GM12878 (cell line): ENCODE results near the gene CCNI. TPM values are rescaled to one million over a fixed set of nuclear protein-coding genes. Genes with fewer than 3 reads are reported as not detected.

Source experiments
- ATAC-seq: fragments of 200-7000 bp; cut with Tn5 transposase; 3 replicates; pipeline ENCODE4 v1.9.1; 2020; ENCODE audit warnings: mild to moderate bottlenecking, moderate library complexity
- BruUV-seq: library from RNA; stranded (reverse); fragments of 400-500 nt; replicated peaks from 2 replicates; lab custom pipeline; 2021; lab: Mats Ljungman, UMichigan
- CTCF ChIA-PET: fragments of 300-600 bp; sonication (Branson Sonifier 250); formaldehyde crosslinking; extraction: SDS; loops from one replicate; lab custom pipeline; 2021; ENCODE audit warnings: inconsistent platforms; lab: Yijun Ruan, JAX
- POLR2A ChIA-PET: fragments of 350-600 bp; formaldehyde crosslinking; extraction: SDS; loops from one replicate; lab custom pipeline; 2021; ENCODE audit warnings: inconsistent platforms; lab: Charles Lee
- RAD21 ChIA-PET: fragments of 300-600 bp; sonication (Branson Sonifier 250); formaldehyde crosslinking; loops from one replicate; lab custom pipeline; 2023; ENCODE audit warnings: antibody characterized with exemption; ENCODE audit not compliant: unreplicated experiment; lab: Charles Lee
- SMC1A ChIA-PET: fragments of 300-600 bp; sonication (Branson Sonifier 250); formaldehyde crosslinking; loops from one replicate; lab custom pipeline; 2023; ENCODE audit not compliant: unreplicated experiment, uncharacterized antibody; lab: Charles Lee
- DNase-seq: peaks from one replicate; pipeline ENCODE4 v3.0.0-alpha.2; 2011; ENCODE audit warnings: low read depth, low spot score
- FAIRE-seq: peaks from 3 replicates; lab custom pipeline; 2011; peaks lifted over from hg19 to GRCh38; lab: Jason Lieb, UNC
- H2AFZ ChIP-seq: 2 replicates; pipeline ENCODE4 v1.6.0; 2011; ENCODE audit warnings: low read depth, low read length, control low read depth; ENCODE audit not compliant: control insufficient read depth
- H3K27ac ChIP-seq: 2 replicates; pipeline ENCODE4 v1.5.1; 2011; ENCODE audit warnings: control low read depth; ENCODE audit not compliant: control insufficient read depth, insufficient read depth
- H3K27me3 ChIP-seq, 2 experiments: replicated peaks in 1 of 2; 2 replicates each; pipeline versions ENCODE4 v1.6.0 to v1.6.1; 2011; ENCODE audit warnings: low read length in 1 of 2; ENCODE audit not compliant: control insufficient read depth in 2 of 2, insufficient read depth in 2 of 2
- H3K36me3 ChIP-seq, 2 experiments: 2 replicates each; pipeline ENCODE4 v1.5.1; 2011; ENCODE audit warnings: low read length in 1 of 2; ENCODE audit not compliant: control insufficient read depth in 2 of 2, insufficient read depth in 2 of 2
- H3K4me1 ChIP-seq: 2 replicates; pipeline ENCODE4 v1.6.1; 2011; ENCODE audit warnings: mild to moderate bottlenecking, low read length, moderate library complexity, mixed read lengths; ENCODE audit not compliant: control insufficient read depth, insufficient read depth
- H3K4me2 ChIP-seq: 2 replicates; pipeline ENCODE4 v1.6.0; 2011; ENCODE audit warnings: control low read depth; ENCODE audit not compliant: control insufficient read depth, insufficient read depth
- H3K4me3 ChIP-seq: fragments of 200-600 bp; sonication (generic); 2 replicates; pipeline ENCODE4 v1.5.1; 2016
- H3K79me2 ChIP-seq: 2 replicates; pipeline ENCODE4 v1.6.0; 2011; ENCODE audit warnings: low read length; ENCODE audit not compliant: control insufficient read depth, insufficient read depth
- H3K9ac ChIP-seq: 2 replicates; pipeline ENCODE4 v1.8.0; 2011; ENCODE audit warnings: low read length, control low read depth, mixed read lengths; ENCODE audit not compliant: control insufficient read depth, insufficient read depth
- H3K9me3 ChIP-seq: replicated peaks from 3 replicates; pipeline ENCODE4 v1.5.1; 2011; ENCODE audit warnings: mild to moderate bottlenecking, low read length; ENCODE audit not compliant: control insufficient read depth, insufficient read depth
- H4K20me1 ChIP-seq: 2 replicates; pipeline ENCODE4 v1.6.0; 2011; ENCODE audit not compliant: control insufficient read depth, insufficient read depth
- BCL11A ChIP-seq: IDR thresholded peaks from 2 replicates; pipeline ENCODE4 v1.6.1; 2011; ENCODE audit warnings: low read depth, low read length
- BHLHE40 ChIP-seq, 2 experiments: fragments of 450-650 bp in 1 of 2; IDR thresholded peaks; 2 replicates each; pipeline ENCODE4 v1.6.1; 2011 to 2017; ENCODE audit warnings: low read depth in 2 of 2, borderline replicate concordance in 1 of 2, improper control_type of control experiment in 1 of 2, low read length in 1 of 2, mild to moderate bottlenecking in 1 of 2
- CBFB ChIP-seq: IDR thresholded peaks from 2 replicates; pipeline ENCODE4 v1.6.1; 2016; ENCODE audit warnings: antibody characterized with exemption, low read depth
- CBX5 ChIP-seq: sonication (generic); IDR thresholded peaks from 2 replicates; pipeline ENCODE4 v1.6.1; 2016; ENCODE audit warnings: low read depth, moderate library complexity, mild to moderate bottlenecking, inconsistent platforms
- EGR1 ChIP-seq, 2 experiments: IDR thresholded peaks; 1 replicate in 1 of 2; 2 replicates in 1 of 2; pipeline ENCODE4 v1.6.1; 2011 to 2012; ENCODE audit warnings: low read depth in 2 of 2, low read length in 2 of 2, borderline replicate concordance in 1 of 2, mild to moderate bottlenecking in 1 of 2, moderate library complexity in 1 of 2
- GABPA ChIP-seq: IDR thresholded peaks from 2 replicates; pipeline ENCODE4 v1.6.1; 2014; ENCODE audit warnings: antibody characterized with exemption, low read depth, mild to moderate bottlenecking, inconsistent platforms
- MAX ChIP-seq: IDR thresholded peaks from 2 replicates; pipeline ENCODE4 v1.6.1; 2012; ENCODE audit warnings: low read depth, low read length, improper control_type of control experiment
- NR2C1 ChIP-seq: fragments of 450-650 bp; IDR thresholded peaks from 2 replicates; pipeline ENCODE4 v1.6.1; 2017; ENCODE audit warnings: antibody characterized with exemption, mild to moderate bottlenecking, moderate library complexity
- RUNX3 ChIP-seq: IDR thresholded peaks from 2 replicates; pipeline ENCODE4 v1.6.1; 2012; ENCODE audit warnings: low read length, inconsistent platforms
- TAF1 ChIP-seq: IDR thresholded peaks from 2 replicates; pipeline ENCODE4 v1.6.1; 2011; ENCODE audit warnings: mild to moderate bottlenecking, low read depth, low read length, borderline replicate concordance
- ZNF207 ChIP-seq: fragments of 450-650 bp; IDR thresholded peaks from 2 replicates; pipeline ENCODE4 v1.6.1; 2014; ENCODE audit warnings: antibody characterized with exemption, mild to moderate bottlenecking, borderline replicate concordance
- ZNF622 ChIP-seq: fragments of 450-650 bp; IDR thresholded peaks from 2 replicates; pipeline ENCODE4 v1.6.1; 2017; ENCODE audit warnings: mild to moderate bottlenecking, inconsistent platforms
- WGBS: methylation state at CpG from one replicate; pipeline ENCODE4 v1.1.6; 2016; ENCODE audit warnings: low lambda C conversion rate; ENCODE audit not compliant: insufficient replicate concordance, insufficient coverage; ENCODE audit errors: missing lambda C conversion rate; 5-methylcytosine and 5-hydroxymethylcytosine counted together
- in situ Hi-C: fragments of 300-500 bp; cut with MboI; formaldehyde crosslinking; loops from 9 replicates; pipeline ENCODE4 v1.14.3; 2018; ENCODE audit warnings: mixed read lengths
- intact Hi-C: fragments of 100-400 bp; cut with micrococcal nuclease; formaldehyde crosslinking; loops from one replicate; pipeline ENCODE4 v1.14.2; 2022; ENCODE audit not compliant: unreplicated experiment
- polyA plus RNA-seq, 11 experiments: library from polyadenylated mRNA; depleted of rRNA in 4 of 11; unstranded in 6 of 11; stranded (reverse) in 5 of 11; fragments of >200 nt; fragmentation: Nextera tagmentation in 4 of 11; fragmentation: Illumina TruSeq in 1 of 11; extraction: Ambion mirVana in 4 of 11; extraction: Trizol in 1 of 11; gene quantifications; 1 replicate in 1 of 11; 2 replicates in 10 of 11; pipeline versions ENCODE4 v1.2.1 to v1.2.3, GENCODE V29; 2011 to 2016; ENCODE audit warnings: inconsistent platforms in 2 of 11, missing spikeins in 2 of 11, low read depth in 1 of 11
- total RNA-seq, 4 experiments: library from RNA; depleted of rRNA in 3 of 4; stranded (reverse); fragments of >200 nt in 3 of 4; fragmentation: Illumina TruSeq in 1 of 4; extraction: Trizol in 1 of 4; gene quantifications; 2 replicates each; pipeline versions ENCODE4 v1.2.1 to v1.2.3, GENCODE V29; 2013 to 2021

Gene CCNI
- total and polyA plus RNA-seq, 10 of the 15 experiments (the other 5 are each of a cell fraction or from before 2014, with no cell fraction given), result 70.6 to 178 (median 105) TPM

GRCh38 chr4:77073981-77074380 is 1.8 kb downstream of the CCNI start:
- H3K4me2 ChIP-seq, result peak overlapping the region; percentile 66
- POLR2A ChIA-PET, result interaction anchor here (0.6 to 1.6 kb wide), 9 partner anchors 9 to 135 kb away, joined by 3 to 8 read pairs (median 5); partner anchors contain the start of gene CCNG2
- BruUV-seq, result TSS peak; percentile 52
- peaks cover 72% of the 10 kb centered on the region for H3K79me2 ChIP-seq
- no peaks in the 10 kb centered on the region for H3K9me3 ChIP-seq
- ATAC-seq, result no peak
- RAD21 ChIA-PET, result interaction anchor here (0.6 to 3.3 kb wide), 8 partner anchors 21 to 874 kb away, joined by 3 to 24 read pairs (median 8); partner anchors contain the start of gene SEPTIN11
- SMC1A ChIA-PET, result interaction anchor here (0.6 to 5.2 kb wide), 16 partner anchors 9 to 130 kb away, joined by 3 to 44 read pairs (median 4); no protein-coding TSS in a partner anchor
- no peak for DNase-seq
- intact Hi-C loops (no loop called here), in situ Hi-C loops (no loop called here)
- peak overlapping the region; percentile 47; the same call in 1 of the 2 replicates for H3K27ac ChIP-seq
- peak overlapping the region; percentile 78 for H3K9ac ChIP-seq
- H3K4me1 ChIP-seq, result peaks cover 3% of the 10 kb centered on the region; the same call in 1 of the 2 replicates
- H3K36me3 ChIP-seq, result no peaks in the 10 kb centered on the region
- no peaks in the 10 kb centered on the region for H3K27me3 ChIP-seq
- 0% methylated on average over 5 of the region's 5 CpGs for WGBS
- FAIRE-seq, result no peak
- no peak for TF ChIP-seq BCL11A
- TF ChIP-seq RUNX3, result no peak
- TF ChIP-seq NR2C1, result no peak
- no peak for TF ChIP-seq TAF1
- CTCF ChIA-PET, result interaction anchor here (1.0 to 5.9 kb wide), 13 partner anchors 15 to 131 kb away, joined by 3 to 30 read pairs (median 6); no protein-coding TSS in a partner anchor
- peaks cover 5% of the 10 kb centered on the region; the same call in 1 of the 2 replicates for H4K20me1 ChIP-seq
- H2AFZ ChIP-seq, result no peak overlapping the region
- peak overlapping the region; percentile 97 for H3K4me3 ChIP-seq

DNA sequence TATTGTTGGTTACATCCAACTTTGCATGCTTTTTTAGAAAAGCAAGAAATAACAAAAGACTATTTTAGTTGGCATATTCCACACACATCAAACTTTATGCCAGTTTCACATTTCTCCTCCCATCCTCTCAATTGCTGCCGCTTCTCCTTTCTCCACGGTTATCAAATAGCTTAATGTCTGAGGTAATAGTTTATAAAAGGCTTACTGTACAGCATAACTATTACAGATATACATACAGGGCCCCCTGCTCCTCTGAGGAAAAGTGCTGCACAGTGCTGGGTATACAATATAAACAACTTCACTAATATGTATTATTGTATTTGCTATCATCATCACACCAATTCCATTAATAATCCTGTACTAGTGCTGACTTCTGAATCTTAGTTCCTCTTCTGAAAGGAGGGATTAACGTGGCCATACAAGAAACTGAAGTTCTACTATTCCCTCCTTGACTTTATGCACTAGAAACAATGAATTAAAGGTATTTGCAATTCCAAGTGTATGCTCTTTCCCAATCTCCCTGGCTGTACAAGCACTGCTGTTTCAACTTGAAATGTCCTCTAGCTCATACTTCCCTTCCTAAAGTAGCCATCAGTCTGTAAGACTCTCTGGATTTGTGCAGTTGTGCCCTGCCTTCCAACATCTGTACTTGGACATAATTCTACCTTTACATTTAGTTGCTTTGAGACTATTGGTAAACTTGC is 2.5 kb downstream of the CCNI start:
- in situ Hi-C loops (no loop called here), intact Hi-C loops (no loop called here)
- FAIRE-seq (no peak), DNase-seq (no peak), ATAC-seq (peak; percentile 0; the same call in 1 of the 3 replicates)
- ChIA-PET RAD21 (interaction anchor here (1.0 to 3.3 kb wide), 8 partner anchors 19 to 130 kb away, joined by 4 to 24 read pairs (median 8); partner anchors contain the start of gene SEPTIN11), CTCF (interaction anchor here (0.6 to 5.9 kb wide), 14 partner anchors 14 to 131 kb away, joined by 3 to 30 read pairs (median 6); no protein-coding TSS in a partner anchor), POLR2A (interaction anchor here (0.8 to 1.6 kb wide), 8 partner anchors 10 to 122 kb away, joined by 3 to 8 read pairs (median 5); partner anchors contain the start of gene CCNG2), SMC1A (interaction anchor here (1.0 to 5.2 kb wide), 14 partner anchors 10 to 131 kb away, joined by 3 to 44 read pairs (median 6); no protein-coding TSS in a partner anchor)
- Histone ChIP-seq H4K20me1 (peaks cover 9% of the 10 kb centered on the region; the same call in 1 of the 2 replicates), H3K36me3 (no peaks in the 10 kb centered on the region), H3K4me1 (peaks cover 3% of the 10 kb centered on the region; the same call in 1 of the 2 replicates), H3K9ac (peak overlapping the region; percentile 78), H2AFZ (no peak overlapping the region), H3K4me2 (peak overlapping the region; percentile 66), H3K27me3 (no peaks in the 10 kb centered on the region), H3K27ac (peak overlapping the region; percentile 47; the same call in 1 of the 2 replicates), H3K4me3 (peak overlapping the region; percentile 97), H3K79me2 (peaks cover 79% of the 10 kb centered on the region), H3K9me3 (no peaks in the 10 kb centered on the region)
- no TSS peak for BruUV-seq
- under 1% methylated on average over 3 of the region's 3 CpGs for WGBS
- TF ChIP-seq GABPA (no peak), CBX5 (no peak), BHLHE40 (IDR thresholded peaks at IDR 0.05; ENCODE audit: borderline replicate concordance in 1 of 2, low read depth in 2 of 2, low read length in 1 of 2) (no peak), MAX (no peak), CBFB (no peak), EGR1 (IDR thresholded peaks at IDR 0.05; ENCODE audit: borderline replicate concordance in 1 of 2, low read depth in 2 of 2, low read length in 2 of 2) (no peak), ZNF207 (no peak), ZNF622 (no peak)
